Measurements from ENCODE around the gene KHK. TPM values are rescaled to one million over a fixed set of nuclear protein-coding genes. Genes with fewer than 3 reads are reported as not detected.

KHK gene
- polyA plus RNA-seq, 1 donor (not counting 4 experiments of a cell fraction or from before 2014, with no cell fraction given), result 0.21 TPM

DNA sequence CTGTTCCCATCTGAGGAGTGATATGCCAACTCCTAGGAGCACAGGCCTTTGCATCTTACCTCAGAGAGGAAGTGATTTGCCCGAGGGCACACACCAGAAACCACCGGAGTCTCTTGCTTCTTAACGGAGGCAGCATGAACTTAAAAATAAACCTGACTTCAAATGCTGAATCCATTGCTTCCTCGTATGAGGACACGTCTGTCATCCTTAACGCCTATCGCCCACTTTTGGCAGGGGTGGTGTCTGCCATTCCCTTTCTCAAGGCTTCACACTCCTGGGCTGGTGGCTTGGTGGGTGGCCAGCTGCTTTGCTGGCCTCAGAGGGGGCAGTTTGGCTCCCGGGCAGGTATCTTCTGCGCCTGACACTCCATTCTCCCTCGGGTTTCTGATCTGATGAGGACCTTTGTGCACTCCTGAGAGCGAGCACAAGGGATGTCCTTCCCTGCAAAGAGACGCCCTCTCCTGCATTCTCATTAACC lies 48.9 kb downstream of the KHK start:
- Histone ChIP-seq H3K36me3 (ENCODE audit: control insufficient read depth in 2 of 2, extremely low read depth in 1 of 2, insufficient read depth in 2 of 2, low read length in 2 of 2) (peaks cover 8 to 19% of the 10 kb centered on the region in 2 experiments), H3K4me2 (ENCODE audit: control insufficient read depth, extremely low read depth, insufficient read depth, low read depth, low read length) (no peak overlapping the region), H3K9ac (ENCODE audit: control insufficient read depth, extremely low read depth, insufficient read depth, low read length) (no peak overlapping the region), H3K79me2 (ENCODE audit: control insufficient read depth, insufficient read depth, low read length) (peaks cover 20% of the 10 kb centered on the region), H3K27me3 (ENCODE audit: control insufficient read depth, extremely low read depth, insufficient read depth, low read length) (no peaks in the 10 kb centered on the region), H4K20me1 (ENCODE audit: control insufficient read depth, extremely low read depth, insufficient read depth, low read length) (no peaks in the 10 kb centered on the region), H3K4me1 (ENCODE audit: control insufficient read depth, extremely low read depth, insufficient read depth, low read length) (peaks cover 7% of the 10 kb centered on the region), H3K4me3 (ENCODE audit: control insufficient read depth in 2 of 3, extremely low read depth in 1 of 3, insufficient read depth in 2 of 3, low read depth in 1 of 3, low read length in 3 of 3) (no peak overlapping the region), H3K9me1 (ENCODE audit: control insufficient read depth, extremely low read depth, insufficient read depth, low read length) (no peaks in the 10 kb centered on the region), H3K9me3 (ENCODE audit: control insufficient read depth, low read depth, low read length) (no peaks in the 10 kb centered on the region), H2AFZ (ENCODE audit: control insufficient read depth, low read length) (no peak overlapping the region), H3K27ac (ENCODE audit: control insufficient read depth, insufficient read depth, low read length) (no peak overlapping the region)
- no peak for FAIRE-seq
- no peak for DNase-seq (ENCODE audit: low read depth, low spot score)
- dilution Hi-C loops (cut with MboI; ENCODE audit: extremely low pct_ligation_motif_present, low sequenced_read_pairs), result no loop called here
- TF ChIP-seq, protein P1, sequence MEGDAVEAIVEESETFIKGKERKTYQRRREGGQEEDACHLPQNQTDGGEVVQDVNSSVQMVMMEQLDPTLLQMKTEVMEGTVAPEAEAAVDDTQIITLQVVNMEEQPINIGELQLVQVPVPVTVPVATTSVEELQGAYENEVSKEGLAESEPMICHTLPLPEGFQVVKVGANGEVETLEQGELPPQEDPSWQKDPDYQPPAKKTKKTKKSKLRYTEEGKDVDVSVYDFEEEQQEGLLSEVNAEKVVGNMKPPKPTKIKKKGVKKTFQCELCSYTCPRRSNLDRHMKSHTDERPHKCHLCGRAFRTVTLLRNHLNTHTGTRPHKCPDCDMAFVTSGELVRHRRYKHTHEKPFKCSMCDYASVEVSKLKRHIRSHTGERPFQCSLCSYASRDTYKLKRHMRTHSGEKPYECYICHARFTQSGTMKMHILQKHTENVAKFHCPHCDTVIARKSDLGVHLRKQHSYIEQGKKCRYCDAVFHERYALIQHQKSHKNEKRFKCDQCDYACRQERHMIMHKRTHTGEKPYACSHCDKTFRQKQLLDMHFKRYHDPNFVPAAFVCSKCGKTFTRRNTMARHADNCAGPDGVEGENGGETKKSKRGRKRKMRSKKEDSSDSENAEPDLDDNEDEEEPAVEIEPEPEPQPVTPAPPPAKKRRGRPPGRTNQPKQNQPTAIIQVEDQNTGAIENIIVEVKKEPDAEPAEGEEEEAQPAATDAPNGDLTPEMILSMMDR (optimal IDR thresholded peaks at IDR 0.05 in 1 of 3, IDR thresholded peaks at IDR 0.05 in 1 of 3, conservative IDR thresholded peaks at IDR 0.05 in 1 of 3; ENCODE audit: extremely low read depth in 1 of 3, insufficient read depth in 2 of 3, low read length in 3 of 3), result no peak
- TF ChIP-seq EZH2 (IDR thresholded peaks at IDR 0.05; ENCODE audit: low read length), result no peak

DNA sequence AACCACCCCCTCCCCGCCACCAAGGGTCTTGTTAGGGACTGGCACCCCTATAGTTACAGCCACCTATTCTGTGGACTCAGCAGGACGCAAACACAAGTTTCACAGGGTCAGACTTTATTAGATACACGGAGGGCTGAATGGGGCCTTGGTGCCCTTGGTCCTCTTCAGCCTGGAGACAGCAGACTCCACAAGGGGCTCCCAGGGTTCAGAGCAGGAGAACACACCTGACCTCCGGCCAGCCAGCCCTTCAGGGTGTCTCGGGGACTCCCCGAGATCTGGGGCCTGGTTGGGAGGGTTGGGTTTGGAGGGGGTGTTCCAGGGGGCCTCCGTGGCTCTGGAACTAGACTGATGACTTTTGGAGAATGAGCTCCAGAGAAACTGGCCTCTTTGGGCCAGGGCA lies 50.2 kb downstream of the KHK start:
- peaks cover 3 to 10% of the 10 kb centered on the region in 2 experiments for H3K36me3 ChIP-seq (ENCODE audit: control insufficient read depth in 2 of 2, extremely low read depth in 1 of 2, insufficient read depth in 2 of 2, low read length in 2 of 2)
- no peak overlapping the region for H2AFZ ChIP-seq (ENCODE audit: control insufficient read depth, low read length)
- H3K4me3 ChIP-seq (ENCODE audit: control insufficient read depth in 2 of 3, extremely low read depth in 1 of 3, insufficient read depth in 2 of 3, low read depth in 1 of 3, low read length in 3 of 3), result no peak overlapping the region
- DNase-seq (ENCODE audit: low read depth, low spot score) (no peak), FAIRE-seq (no peak)
- no peaks in the 10 kb centered on the region for H3K9me3 ChIP-seq (ENCODE audit: control insufficient read depth, low read depth, low read length)
- H3K27me3 ChIP-seq (ENCODE audit: control insufficient read depth, extremely low read depth, insufficient read depth, low read length), result no peaks in the 10 kb centered on the region
- peaks cover 20% of the 10 kb centered on the region for H3K79me2 ChIP-seq (ENCODE audit: control insufficient read depth, insufficient read depth, low read length)
- TF ChIP-seq EZH2 (IDR thresholded peaks at IDR 0.05; ENCODE audit: low read length), result no peak
- TF ChIP-seq, protein P1 (optimal IDR thresholded peaks at IDR 0.05 in 1 of 3, IDR thresholded peaks at IDR 0.05 in 1 of 3, conservative IDR thresholded peaks at IDR 0.05 in 1 of 3; ENCODE audit: extremely low read depth in 1 of 3, insufficient read depth in 2 of 3, low read length in 3 of 3), result no peak
- H3K4me2 ChIP-seq (ENCODE audit: control insufficient read depth, extremely low read depth, insufficient read depth, low read depth, low read length), result no peak overlapping the region
- H3K9me1 ChIP-seq (ENCODE audit: control insufficient read depth, extremely low read depth, insufficient read depth, low read length), result no peaks in the 10 kb centered on the region
- no peak overlapping the region for H3K9ac ChIP-seq (ENCODE audit: control insufficient read depth, extremely low read depth, insufficient read depth, low read length)
- dilution Hi-C loops (cut with MboI; ENCODE audit: extremely low pct_ligation_motif_present, low sequenced_read_pairs), result no loop called here
- H3K27ac ChIP-seq (ENCODE audit: control insufficient read depth, insufficient read depth, low read length), result no peak overlapping the region
- H4K20me1 ChIP-seq (ENCODE audit: control insufficient read depth, extremely low read depth, insufficient read depth, low read length), result no peaks in the 10 kb centered on the region
- peaks cover 7% of the 10 kb centered on the region for H3K4me1 ChIP-seq (ENCODE audit: control insufficient read depth, extremely low read depth, insufficient read depth, low read length)

All from keratinocyte (primary cell).